Measurements from ENCODE around the gene FBXO9. TPM values are rescaled to one million over a fixed set of nuclear protein-coding genes. Genes with fewer than 3 reads are reported as not detected.

Gene FBXO9
- total and polyA plus RNA-seq, 2 of the 8 experiments (the other 6 are each of a cell fraction or from before 2014, with no cell fraction given), result 41.3 to 50.9 TPM

GRCh38 chr6:53055873-53056272 lies 9.3 kb upstream of the FBXO9 start:
- H2AK5ac ChIP-seq (ENCODE audit: low read depth, low read length), result no peak overlapping the region
- H3K23me2 ChIP-seq (ENCODE audit: low read depth, low read length), result no peaks in the 10 kb centered on the region
- no peak overlapping the region for H3K4ac ChIP-seq (replicated peaks; ENCODE audit: insufficient read length, low read depth, low read length)
- no peak overlapping the region for H4K91ac ChIP-seq (replicated peaks; ENCODE audit: insufficient read length, low read length)
- POLR2A ChIA-PET (ENCODE audit: partially characterized antibody), result no interaction called here
- peaks cover 0 to 1% of the 10 kb centered on the region in 2 experiments for H4K20me1 ChIP-seq (replicated peaks in 1 of 2; ENCODE audit: control insufficient read depth in 1 of 2, insufficient read depth in 2 of 2, low read length in 2 of 2)
- H3K79me1 ChIP-seq (ENCODE audit: low read depth, low read length), result no peaks in the 10 kb centered on the region; the same call in 1 of the 2 replicates
- CTCF ChIA-PET (ENCODE audit: partially characterized antibody), result interaction anchor here (0.7 to 1.6 kb wide), 3 partner anchors 12 to 196 kb away, joined by 3 to 5 read pairs (median 4); no protein-coding TSS in a partner anchor
- no peaks in the 10 kb centered on the region for H3K27me3 ChIP-seq (replicated peaks in 1 of 4; ENCODE audit: control insufficient read depth in 3 of 4, extremely low read depth in 1 of 4, insufficient read depth in 3 of 4, low read length in 3 of 4)
- H3K4me1 ChIP-seq (replicated peaks in 1 of 4; ENCODE audit: control insufficient read depth in 3 of 4, insufficient read depth in 4 of 4, low read length in 3 of 4), result peaks cover 0 to 5% (median 1%) of the 10 kb centered on the region in 4 experiments; a peak in 2 of 7 replicates
- no peak overlapping the region for H2AFZ ChIP-seq (ENCODE audit: low read length)
- no peak overlapping the region for H4K5ac ChIP-seq (ENCODE audit: insufficient read length, low read depth, low read length)
- H2BK5ac ChIP-seq (ENCODE audit: low read depth, low read length), result no peak overlapping the region
- H2BK15ac ChIP-seq (ENCODE audit: low read length), result no peak overlapping the region
- H3K9me3 ChIP-seq (ENCODE audit: insufficient read depth in 2 of 2, low read depth in 1 of 2, low read length in 1 of 2), result no peaks in the 10 kb centered on the region
- H2BK120ac ChIP-seq (replicated peaks; ENCODE audit: low read depth, low read length), result no peak overlapping the region
- H3K36me3 ChIP-seq (ENCODE audit: control insufficient read depth in 2 of 4, insufficient read depth in 4 of 4, low read length in 3 of 4), result no peaks in the 10 kb centered on the region
- WGBS, 2 experiments (ENCODE audit: extremely low coverage in 1 of 2, insufficient coverage in 1 of 2, insufficient read length in 1 of 2, insufficient replicate concordance in 2 of 2, low coverage in 1 of 2, low lambda C conversion rate in 2 of 2, missing lambda C conversion rate in 1 of 2), result 90% methylated on average over 5 of the region's 5 CpGs; no CpG with 5 or more reads in 1 of the 2 experiments
- H3K14ac ChIP-seq (ENCODE audit: insufficient read length), result no peak overlapping the region
- H2BK20ac ChIP-seq (ENCODE audit: low read length), result no peak overlapping the region
- no peak for TF ChIP-seq JUND (IDR thresholded peaks at IDR 0.05; ENCODE audit: low read length)
- no peak for TF ChIP-seq RXRA (IDR thresholded peaks at IDR 0.05; ENCODE audit: insufficient read depth, low read depth, low read length)
- TF ChIP-seq RFX5 (IDR thresholded peaks at IDR 0.05; ENCODE audit: borderline replicate concordance, low read depth, low read length), result no peak
- no peak for TF ChIP-seq TAF1 (IDR thresholded peaks at IDR 0.05; ENCODE audit: low read depth, low read length)
- no peak for TF ChIP-seq BCL11A (IDR thresholded peaks at IDR 0.05; ENCODE audit: low read depth in 2 of 2, low read length in 2 of 2)
- TF ChIP-seq KDM5A (IDR thresholded peaks at IDR 0.05; ENCODE audit: low read length), result no peak
- no peak for TF ChIP-seq PHF8 (conservative IDR thresholded peaks at IDR 0.05; ENCODE audit: low read depth, low read length)
- TF ChIP-seq KDM4A (IDR thresholded peaks at IDR 0.05; ENCODE audit: low read depth, low read length, severe bottlenecking), result no peak
- TF ChIP-seq POU5F1 (IDR thresholded peaks at IDR 0.05; ENCODE audit: low read depth, low read length), result no peak
- no peak for TF ChIP-seq SP1 (IDR thresholded peaks at IDR 0.05; ENCODE audit: low read depth, low read length)
- TF ChIP-seq FOSL1 (IDR thresholded peaks at IDR 0.05; ENCODE audit: insufficient read depth, low read depth, low read length), result no peak
- no peak for TF ChIP-seq CEBPB (IDR thresholded peaks at IDR 0.05; ENCODE audit: low read depth, low read length)
- no peak for TF ChIP-seq TEAD4 (IDR thresholded peaks at IDR 0.05; ENCODE audit: low read depth, low read length)
- TF ChIP-seq ASH2L (IDR thresholded peaks at IDR 0.05; ENCODE audit: low read length), result no peak
- TF ChIP-seq BRCA1 (IDR thresholded peaks at IDR 0.05; ENCODE audit: low read depth, low read length), result no peak
- no peak for TF ChIP-seq ZNF274 (IDR thresholded peaks at IDR 0.05; ENCODE audit: borderline replicate concordance, extremely low read depth, low read length)
- H3K4me3 ChIP-seq (ENCODE audit: extremely low read depth in 1 of 4, insufficient read depth in 2 of 4, low read depth in 3 of 4, low read length in 4 of 4), result no peak overlapping the region
- DNase-seq (ENCODE audit: low read depth in 1 of 2, low spot score in 2 of 2), result no peak
- no peak overlapping the region for H2BK12ac ChIP-seq (ENCODE audit: low read depth, low read length)
- H3K23ac ChIP-seq (ENCODE audit: insufficient read length), result no peak overlapping the region
- H3K9ac ChIP-seq (replicated peaks in 1 of 4; ENCODE audit: extremely low read depth in 1 of 4, low read depth in 3 of 4, low read length in 3 of 4), result no peak overlapping the region
- no peak overlapping the region for H3K56ac ChIP-seq (replicated peaks; ENCODE audit: insufficient read length, low read depth, low read length)
- H3K27ac ChIP-seq (ENCODE audit: low read depth, low read length), result no peak overlapping the region
- no peak overlapping the region for H3K4me2 ChIP-seq (ENCODE audit: insufficient read depth in 1 of 2, low read depth in 2 of 2, low read length in 2 of 2)
- H3K18ac ChIP-seq (ENCODE audit: extremely low read depth, low read length), result no peak overlapping the region
- peaks cover 0 to 35% of the 10 kb centered on the region in 2 experiments; a peak in 2 of 4 replicates for H3K79me2 ChIP-seq (ENCODE audit: control insufficient read depth in 1 of 2, insufficient read depth in 2 of 2, low read length in 2 of 2)
- H4K8ac ChIP-seq (ENCODE audit: extremely low read depth, insufficient read depth, low read length), result no peak overlapping the region
- no peak for FAIRE-seq
